ENCODE measurements around the gene ADGRG4. TPM values are rescaled to one million over a fixed set of nuclear protein-coding genes. Genes with fewer than 3 reads are reported as not detected.
"Not testable (repeated sequence)": the region's sequence is repeated elsewhere in the genome, so short reads cannot be mapped to it uniquely, and the experiment has no call there.

Gene ADGRG4
- total RNA-seq, 1 donor from 2014 or later: under 0.01 TPM

DNA sequence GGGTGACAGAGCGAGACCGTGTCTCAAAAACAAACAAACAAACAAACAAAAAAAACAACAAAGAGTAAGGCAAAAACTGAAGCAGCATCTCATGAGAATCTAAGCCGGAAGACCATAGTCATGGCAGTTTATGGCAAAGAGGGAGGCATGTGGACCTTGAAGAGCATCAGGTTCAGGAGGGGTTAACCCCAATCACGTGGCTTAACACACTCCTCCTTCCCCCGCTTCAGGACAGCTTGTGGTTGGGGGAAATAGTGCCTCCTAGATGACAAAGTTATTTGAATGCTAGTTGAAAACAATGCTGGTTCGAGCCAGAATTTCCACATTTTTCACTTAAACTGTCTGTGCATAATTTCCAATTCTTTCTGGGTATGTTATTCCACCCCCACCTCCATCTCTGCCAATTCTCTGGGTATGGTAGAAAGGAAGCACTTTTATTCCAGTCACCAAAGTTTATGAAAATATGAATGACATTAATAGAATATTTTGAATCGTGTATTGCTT is 37.9 kb upstream of the ADGRG4 start:
- H3K4me3 ChIP-seq (ENCODE audit: low read length in 3 of 3): no peak overlapping the region
- no peaks in the 10 kb centered on the region for H3K4me1 ChIP-seq (ENCODE audit: control insufficient read depth in 3 of 3, insufficient read depth in 3 of 3, low read length in 3 of 3)
- no peak overlapping the region for H3K9ac ChIP-seq (ENCODE audit: low read depth in 1 of 3, low read length in 3 of 3)
- H3K27ac ChIP-seq (ENCODE audit: low read depth, low read length): no peak overlapping the region
- no peaks in the 10 kb centered on the region for H3K9me3 ChIP-seq (ENCODE audit: control insufficient read depth in 3 of 3, low read length in 3 of 3)
- H3K36me3 ChIP-seq (ENCODE audit: control insufficient read depth in 3 of 3, insufficient read depth in 3 of 3, low read length in 3 of 3): no peaks in the 10 kb centered on the region
- no peaks in the 10 kb centered on the region for H3K27me3 ChIP-seq (ENCODE audit: control insufficient read depth in 3 of 3, insufficient read depth in 3 of 3, low read length in 3 of 3)

DNA sequence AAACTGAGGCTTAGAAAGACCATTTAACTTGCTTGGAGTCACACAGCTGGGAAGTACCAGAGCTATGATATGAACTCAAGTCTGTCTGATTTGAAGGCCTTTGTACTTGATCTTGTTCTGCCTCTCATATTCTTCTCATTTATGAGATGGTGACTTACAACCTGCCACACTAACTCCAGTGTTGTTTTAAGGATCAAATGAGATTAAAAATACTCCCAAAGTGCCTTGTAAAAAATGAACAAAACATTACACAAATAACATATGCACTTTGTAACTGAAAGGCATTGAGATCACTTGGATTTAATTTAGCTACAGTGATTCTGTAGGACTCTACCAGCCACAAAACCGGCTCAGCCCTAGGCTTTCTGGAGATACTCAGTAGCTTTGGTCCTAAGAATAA is 33.9 kb upstream of the ADGRG4 start:
- Histone ChIP-seq H3K4me3 (ENCODE audit: low read length in 3 of 3) (no peak overlapping the region), H3K9me3 (ENCODE audit: control insufficient read depth in 3 of 3, low read length in 3 of 3) (no peaks in the 10 kb centered on the region), H3K27ac (ENCODE audit: low read depth, low read length) (no peak overlapping the region), H3K9ac (ENCODE audit: low read depth in 1 of 3, low read length in 3 of 3) (no peak overlapping the region), H3K4me1 (ENCODE audit: control insufficient read depth in 3 of 3, insufficient read depth in 3 of 3, low read length in 3 of 3) (no peaks in the 10 kb centered on the region), H3K27me3 (ENCODE audit: control insufficient read depth in 3 of 3, insufficient read depth in 3 of 3, low read length in 3 of 3) (no peaks in the 10 kb centered on the region), H3K36me3 (ENCODE audit: control insufficient read depth in 3 of 3, insufficient read depth in 3 of 3, low read length in 3 of 3) (no peaks in the 10 kb centered on the region)

DNA sequence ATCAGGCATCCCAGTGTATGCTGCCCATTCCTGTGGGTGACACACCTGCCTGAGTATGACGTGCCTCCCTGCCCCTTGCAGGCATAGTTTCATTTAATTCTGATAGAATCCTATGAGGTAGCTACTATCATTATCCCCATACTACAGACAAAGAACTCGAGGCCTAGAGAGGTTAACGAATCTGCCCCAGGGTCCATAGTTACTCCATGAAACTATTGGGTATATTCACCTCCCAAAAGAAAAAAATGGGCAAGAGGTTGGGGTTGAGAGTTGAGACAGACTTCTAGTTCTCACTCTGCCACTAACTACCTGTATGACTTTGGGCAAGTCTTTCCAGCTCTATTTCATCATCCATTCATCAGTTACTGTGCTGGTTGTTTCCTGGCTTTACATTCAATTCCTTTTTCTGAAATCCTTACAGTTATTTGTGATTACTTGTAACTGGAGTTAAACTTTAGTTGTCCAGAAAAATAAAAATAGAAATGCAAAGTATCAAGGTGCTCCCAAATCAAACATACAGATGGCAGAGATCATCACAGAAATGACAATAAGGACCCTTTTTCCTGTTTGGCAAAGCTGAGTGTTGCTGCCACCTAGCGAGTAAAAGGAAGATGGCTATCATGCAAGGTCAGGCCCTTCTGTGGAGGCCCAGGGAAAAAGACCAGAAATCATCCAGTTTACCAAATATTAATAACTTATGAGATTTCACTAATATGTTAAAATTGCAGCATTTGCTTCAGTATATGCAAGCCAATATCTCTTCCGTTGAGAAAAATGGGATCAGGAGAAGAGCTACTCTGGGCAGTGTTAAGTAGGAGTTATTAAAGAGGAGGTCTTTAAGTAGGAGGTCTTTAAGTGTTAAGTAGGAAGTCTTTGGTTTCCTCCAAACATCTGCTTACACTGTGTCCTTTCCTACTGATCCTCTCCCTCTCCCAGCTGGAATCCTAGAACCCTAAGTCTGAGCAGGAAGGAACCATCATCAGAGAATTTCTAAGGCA is 32.4 kb upstream of the ADGRG4 start:
- Histone ChIP-seq H3K9me3 (ENCODE audit: control insufficient read depth in 3 of 3, low read length in 3 of 3) (no peaks in the 10 kb centered on the region), H3K4me3 (ENCODE audit: low read length in 3 of 3) (no peak overlapping the region), H3K9ac (ENCODE audit: low read depth in 1 of 3, low read length in 3 of 3) (no peak overlapping the region), H3K36me3 (ENCODE audit: control insufficient read depth in 3 of 3, insufficient read depth in 3 of 3, low read length in 3 of 3) (no peaks in the 10 kb centered on the region), H3K4me1 (ENCODE audit: control insufficient read depth in 3 of 3, insufficient read depth in 3 of 3, low read length in 3 of 3) (no peaks in the 10 kb centered on the region), H3K27me3 (ENCODE audit: control insufficient read depth in 3 of 3, insufficient read depth in 3 of 3, low read length in 3 of 3) (no peaks in the 10 kb centered on the region), H3K27ac (ENCODE audit: low read depth, low read length) (no peak overlapping the region)

DNA sequence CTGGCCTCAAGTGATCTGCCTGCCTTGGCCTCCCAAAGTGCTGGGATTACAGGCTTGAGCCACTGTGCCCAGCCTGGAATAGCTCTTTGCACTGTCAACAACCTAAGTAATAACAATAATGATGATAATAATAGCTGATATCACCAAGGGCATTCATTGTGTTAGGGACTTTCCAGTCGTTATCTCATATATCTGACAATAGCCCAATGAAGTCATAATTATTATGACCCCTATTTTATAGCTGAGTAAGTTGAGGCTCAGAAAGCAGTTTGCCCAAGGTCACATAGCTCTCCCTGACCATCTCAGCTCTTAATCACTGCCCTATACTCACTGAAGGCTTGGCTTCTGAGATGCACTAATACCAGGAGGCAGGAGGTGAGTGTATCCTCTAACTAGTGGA is 30.8 kb upstream of the ADGRG4 start:
- H3K4me1 ChIP-seq (ENCODE audit: control insufficient read depth in 3 of 3, insufficient read depth in 3 of 3, low read length in 3 of 3): no peaks in the 10 kb centered on the region
- H3K9me3 ChIP-seq (ENCODE audit: control insufficient read depth in 3 of 3, low read length in 3 of 3): no peaks in the 10 kb centered on the region
- no peak overlapping the region for H3K4me3 ChIP-seq (ENCODE audit: low read length in 3 of 3)
- H3K36me3 ChIP-seq (ENCODE audit: control insufficient read depth in 3 of 3, insufficient read depth in 3 of 3, low read length in 3 of 3): no peaks in the 10 kb centered on the region
- no peak overlapping the region for H3K9ac ChIP-seq (ENCODE audit: low read depth in 1 of 3, low read length in 3 of 3)
- H3K27ac ChIP-seq (ENCODE audit: low read depth, low read length): no peak overlapping the region
- H3K27me3 ChIP-seq (ENCODE audit: control insufficient read depth in 3 of 3, insufficient read depth in 3 of 3, low read length in 3 of 3): no peaks in the 10 kb centered on the region

DNA sequence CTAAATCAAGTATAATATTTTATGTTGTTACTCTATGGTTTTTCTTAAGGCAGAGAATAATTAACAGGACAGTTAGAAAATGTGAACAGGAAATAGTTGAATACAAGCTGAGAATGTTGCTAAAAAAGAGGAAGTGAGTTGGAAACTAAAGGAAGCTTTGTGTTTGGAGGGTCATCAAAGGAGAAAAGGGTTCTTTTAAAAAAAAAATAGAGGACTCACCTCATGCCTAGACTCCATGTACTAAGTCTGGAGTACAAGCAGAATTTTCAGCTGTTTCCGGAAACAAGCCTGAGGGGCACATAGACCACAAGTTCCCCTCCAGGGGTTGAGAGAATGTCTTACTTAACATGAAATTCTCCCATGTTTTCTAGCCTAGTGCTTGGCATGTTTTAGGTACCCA is 29.5 kb upstream of the ADGRG4 start:
- Histone ChIP-seq H3K27ac (ENCODE audit: low read depth, low read length) (no peak overlapping the region), H3K36me3 (ENCODE audit: control insufficient read depth in 3 of 3, insufficient read depth in 3 of 3, low read length in 3 of 3) (no peaks in the 10 kb centered on the region), H3K4me3 (ENCODE audit: low read length in 3 of 3) (no peak overlapping the region), H3K27me3 (ENCODE audit: control insufficient read depth in 3 of 3, insufficient read depth in 3 of 3, low read length in 3 of 3) (no peaks in the 10 kb centered on the region), H3K4me1 (ENCODE audit: control insufficient read depth in 3 of 3, insufficient read depth in 3 of 3, low read length in 3 of 3) (no peaks in the 10 kb centered on the region), H3K9ac (ENCODE audit: low read depth in 1 of 3, low read length in 3 of 3) (no peak overlapping the region), H3K9me3 (ENCODE audit: control insufficient read depth in 3 of 3, low read length in 3 of 3) (no peaks in the 10 kb centered on the region)

DNA sequence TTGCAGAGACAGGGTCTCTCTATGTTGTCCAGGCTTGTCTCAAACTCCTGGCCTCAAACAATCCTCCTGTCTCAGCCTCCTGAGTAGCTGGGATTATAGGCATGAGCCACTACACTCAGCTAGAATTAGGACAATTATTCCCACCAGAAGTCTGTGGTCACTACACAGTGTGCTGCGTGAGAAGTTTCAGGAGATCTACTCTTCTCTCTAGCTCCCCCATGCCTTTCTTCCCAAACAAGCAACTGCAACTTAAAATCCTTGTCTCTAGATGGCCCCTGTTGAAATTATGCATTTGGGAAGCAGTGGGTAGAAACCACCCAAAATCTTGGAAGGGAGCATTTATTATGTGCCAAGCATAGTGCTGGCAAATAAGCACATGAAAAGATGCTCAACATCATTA is 28.4 kb upstream of the ADGRG4 start:
- H3K9me3 ChIP-seq (ENCODE audit: control insufficient read depth in 3 of 3, low read length in 3 of 3): no peaks in the 10 kb centered on the region
- no peak overlapping the region for H3K9ac ChIP-seq (ENCODE audit: low read depth in 1 of 3, low read length in 3 of 3)
- no peak overlapping the region for H3K4me3 ChIP-seq (ENCODE audit: low read length in 3 of 3)
- H3K36me3 ChIP-seq (ENCODE audit: control insufficient read depth in 3 of 3, insufficient read depth in 3 of 3, low read length in 3 of 3): no peaks in the 10 kb centered on the region
- H3K27me3 ChIP-seq (ENCODE audit: control insufficient read depth in 3 of 3, insufficient read depth in 3 of 3, low read length in 3 of 3): no peaks in the 10 kb centered on the region
- H3K4me1 ChIP-seq (ENCODE audit: control insufficient read depth in 3 of 3, insufficient read depth in 3 of 3, low read length in 3 of 3): no peaks in the 10 kb centered on the region
- H3K27ac ChIP-seq (ENCODE audit: low read depth, low read length): no peak overlapping the region

DNA sequence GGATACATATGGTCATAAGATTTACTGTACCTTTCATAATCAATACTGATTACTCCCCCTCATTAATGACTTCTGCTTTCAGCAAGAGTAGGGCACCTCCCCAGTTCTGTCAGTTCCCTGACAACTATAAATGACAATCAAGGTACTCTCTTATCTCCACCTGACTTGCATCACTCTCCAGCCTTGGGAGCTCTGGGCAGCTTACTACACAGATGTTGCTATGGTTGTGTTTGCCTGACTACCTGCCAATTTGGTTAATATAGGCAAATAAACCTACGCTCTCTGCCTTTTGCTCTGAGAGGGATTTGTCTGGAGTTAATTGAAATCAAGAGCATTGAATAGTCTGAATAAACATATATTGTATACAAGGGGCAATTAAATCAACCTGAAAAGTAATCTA is 26.8 kb upstream of the ADGRG4 start:
- no peaks in the 10 kb centered on the region for H3K36me3 ChIP-seq (ENCODE audit: control insufficient read depth in 3 of 3, insufficient read depth in 3 of 3, low read length in 3 of 3)
- H3K4me3 ChIP-seq (ENCODE audit: low read length in 3 of 3): peak overlapping the region in 1 of 3 donors; percentile 1
- no peaks in the 10 kb centered on the region for H3K27me3 ChIP-seq (ENCODE audit: control insufficient read depth in 3 of 3, insufficient read depth in 3 of 3, low read length in 3 of 3)
- H3K9me3 ChIP-seq (ENCODE audit: control insufficient read depth in 3 of 3, low read length in 3 of 3): no peaks in the 10 kb centered on the region
- H3K9ac ChIP-seq (ENCODE audit: low read depth in 1 of 3, low read length in 3 of 3): no peak overlapping the region
- H3K27ac ChIP-seq (ENCODE audit: low read depth, low read length): no peak overlapping the region
- H3K4me1 ChIP-seq (ENCODE audit: control insufficient read depth in 3 of 3, insufficient read depth in 3 of 3, low read length in 3 of 3): no peaks in the 10 kb centered on the region

DNA sequence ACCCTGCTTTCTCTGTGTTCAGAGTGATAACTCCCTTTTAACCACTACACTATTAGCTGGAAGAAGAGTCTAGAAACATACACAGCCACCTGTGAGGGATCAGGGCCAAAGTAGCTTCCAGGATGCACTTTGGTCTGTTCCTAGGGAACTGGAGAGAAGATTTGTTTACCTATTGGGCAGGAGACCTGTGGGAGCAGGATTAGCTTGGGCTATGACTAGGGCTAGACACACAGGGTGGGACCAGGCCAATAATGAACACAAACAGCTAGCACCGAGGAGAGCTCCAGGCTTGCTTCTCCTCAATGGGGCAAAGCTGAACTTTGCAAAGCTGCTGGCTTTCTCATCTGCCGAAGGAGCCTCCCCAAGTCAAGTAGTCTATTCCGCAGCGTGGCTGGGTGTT is 25.2 kb upstream of the ADGRG4 start:
- H3K27ac ChIP-seq (ENCODE audit: low read depth, low read length): no peak overlapping the region
- H3K4me1 ChIP-seq (ENCODE audit: control insufficient read depth in 3 of 3, insufficient read depth in 3 of 3, low read length in 3 of 3): no peaks in the 10 kb centered on the region
- H3K4me3 ChIP-seq (ENCODE audit: low read length in 3 of 3): no peak overlapping the region
- no peaks in the 10 kb centered on the region for H3K36me3 ChIP-seq (ENCODE audit: control insufficient read depth in 3 of 3, insufficient read depth in 3 of 3, low read length in 3 of 3)
- H3K27me3 ChIP-seq (ENCODE audit: control insufficient read depth in 3 of 3, insufficient read depth in 3 of 3, low read length in 3 of 3): no peaks in the 10 kb centered on the region
- H3K9ac ChIP-seq (ENCODE audit: low read depth in 1 of 3, low read length in 3 of 3): no peak overlapping the region
- H3K9me3 ChIP-seq (ENCODE audit: control insufficient read depth in 3 of 3, low read length in 3 of 3): no peaks in the 10 kb centered on the region

DNA sequence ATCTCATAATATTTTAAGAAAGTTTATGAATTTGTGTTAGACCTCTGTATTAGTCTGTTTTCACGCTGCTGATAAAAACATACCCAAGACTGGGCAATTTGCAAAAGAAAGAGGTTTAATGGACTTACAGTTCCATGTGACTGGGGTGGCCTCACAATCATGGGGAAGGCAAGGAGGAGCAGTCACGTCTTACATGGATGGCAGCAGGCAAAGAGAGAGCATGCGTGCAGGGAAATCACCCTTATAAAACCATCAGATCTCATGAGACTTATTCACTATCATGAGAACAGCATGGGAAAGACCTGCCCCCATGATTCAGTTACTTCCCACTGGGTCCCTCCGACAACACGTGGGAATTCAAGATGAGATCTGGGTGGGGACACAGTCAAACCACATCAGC is 14.4 kb upstream of the ADGRG4 start:
- H3K4me3 ChIP-seq (ENCODE audit: low read length in 3 of 3); H3K4me1 ChIP-seq (ENCODE audit: control insufficient read depth in 3 of 3, insufficient read depth in 3 of 3, low read length in 3 of 3); H3K27me3 ChIP-seq (ENCODE audit: control insufficient read depth in 3 of 3, insufficient read depth in 3 of 3, low read length in 3 of 3); H3K9me3 ChIP-seq (ENCODE audit: control insufficient read depth in 3 of 3, low read length in 3 of 3); H3K27ac ChIP-seq (ENCODE audit: low read depth, low read length); H3K36me3 ChIP-seq (ENCODE audit: control insufficient read depth in 3 of 3, insufficient read depth in 3 of 3, low read length in 3 of 3); H3K9ac ChIP-seq (ENCODE audit: low read depth in 1 of 3, low read length in 3 of 3): not testable (repeated sequence)

DNA sequence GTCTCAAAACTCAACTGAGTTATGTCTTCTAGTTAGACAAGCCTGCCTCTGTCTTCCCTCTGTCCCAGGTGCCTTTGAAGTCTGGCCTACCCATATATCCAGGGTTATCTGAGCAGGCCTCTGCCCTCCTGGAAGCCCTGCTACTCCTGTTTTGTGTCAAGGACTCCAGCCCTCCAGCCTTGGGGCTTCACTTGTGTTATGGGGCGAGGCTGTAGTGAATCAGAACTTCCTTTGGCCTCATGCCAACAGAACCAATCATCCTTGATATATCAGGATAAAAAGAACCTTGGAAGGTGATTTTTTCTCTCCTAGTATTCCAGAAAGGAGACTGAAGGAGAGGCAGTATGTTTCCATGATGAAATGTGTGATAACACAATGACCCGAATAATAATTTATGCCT is 8.9 kb upstream of the ADGRG4 start:
- H3K9ac ChIP-seq (ENCODE audit: low read depth in 1 of 3, low read length in 3 of 3): no peak overlapping the region
- H3K27me3 ChIP-seq (ENCODE audit: control insufficient read depth in 3 of 3, insufficient read depth in 3 of 3, low read length in 3 of 3): peaks cover 0 to 2% (median 0%) of the 10 kb centered on the region in 3 donors
- H3K9me3 ChIP-seq (ENCODE audit: control insufficient read depth in 3 of 3, low read length in 3 of 3): no peaks in the 10 kb centered on the region
- H3K4me1 ChIP-seq (ENCODE audit: control insufficient read depth in 3 of 3, insufficient read depth in 3 of 3, low read length in 3 of 3): no peaks in the 10 kb centered on the region
- no peak overlapping the region for H3K4me3 ChIP-seq (ENCODE audit: low read length in 3 of 3)
- no peak overlapping the region for H3K27ac ChIP-seq (ENCODE audit: low read depth, low read length)
- H3K36me3 ChIP-seq (ENCODE audit: control insufficient read depth in 3 of 3, insufficient read depth in 3 of 3, low read length in 3 of 3): no peaks in the 10 kb centered on the region

Measured in skeletal muscle tissue (tissue), 4 donors.